ENCODE data around the gene BLACAT1. TPM values are rescaled to one million over a fixed set of nuclear protein-coding genes. Genes with fewer than 3 reads are reported as not detected.
"Not testable (repeated sequence)": the region's sequence is repeated elsewhere in the genome, so short reads cannot be mapped to it uniquely, and the experiment has no call there.

The BLACAT1 gene
- total RNA-seq, 1 experiment from 2014 or later, result not detected

- peak; percentile 84 for DNase-seq
Observed at GRCh38 chr1:205488074-205488723, 32.4 kb upstream of the BLACAT1 start.

DNA sequence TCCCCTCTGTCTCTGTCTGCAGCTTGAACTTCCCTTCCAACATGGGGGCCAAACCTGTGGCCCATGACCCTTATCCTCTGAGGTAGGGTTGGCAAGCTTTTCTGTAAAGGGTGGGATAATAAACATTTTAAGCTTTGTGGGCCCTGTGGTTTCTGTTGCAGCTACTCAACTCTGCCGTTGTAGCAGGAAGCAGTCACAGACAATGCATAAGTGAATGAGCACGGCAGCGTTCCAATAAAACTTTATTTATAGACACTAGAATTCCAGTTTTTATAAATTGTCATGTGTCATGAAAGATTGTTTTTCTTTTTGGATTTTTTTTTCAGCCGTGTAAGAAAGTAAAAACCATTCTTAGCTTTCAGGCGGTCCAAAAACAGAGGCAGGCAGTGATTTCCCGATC, 30.4 kb upstream of the BLACAT1 start:
- Histone ChIP-seq H3K9me2 (replicated peaks; ENCODE audit: insufficient read depth, low read length) (no peaks in the 10 kb centered on the region), H3K4me2 (ENCODE audit: low read depth, low read length, poor library complexity, severe bottlenecking) (no peak overlapping the region), H3K27ac (ENCODE audit: low read length) (no peak overlapping the region), H3K4me3 (ENCODE audit: low read length) (no peak overlapping the region), H3K36me3 (ENCODE audit: insufficient read depth, low read length) (no peaks in the 10 kb centered on the region), H2AFZ (ENCODE audit: low read length) (no peak overlapping the region), H3K27me3 (ENCODE audit: low read length) (no peaks in the 10 kb centered on the region), H3K9me3 (ENCODE audit: low read length) (no peaks in the 10 kb centered on the region), H3K4me1 (ENCODE audit: low read length) (no peaks in the 10 kb centered on the region), H3K79me2 (ENCODE audit: low read length) (no peaks in the 10 kb centered on the region), H4K20me1 (ENCODE audit: insufficient read depth, low read depth, low read length) (no peaks in the 10 kb centered on the region; the same call in 1 of the 2 replicates), H3K9ac (ENCODE audit: low read length) (no peak overlapping the region)
- DNase-seq, result no peak

More at GRCh38 chr1:205488074-205488723, 32.4 kb upstream of the BLACAT1 start:
- H3K27ac ChIP-seq (ENCODE audit: low read length), result no peak overlapping the region
- H3K9me3 ChIP-seq (ENCODE audit: low read length), result no peaks in the 10 kb centered on the region
- no peaks in the 10 kb centered on the region for H3K79me2 ChIP-seq (ENCODE audit: low read length)
- no peaks in the 10 kb centered on the region for H3K4me1 ChIP-seq (ENCODE audit: low read length)
- no peaks in the 10 kb centered on the region for H3K9me2 ChIP-seq (replicated peaks; ENCODE audit: insufficient read depth, low read length)
- no peaks in the 10 kb centered on the region; the same call in 1 of the 2 replicates for H4K20me1 ChIP-seq (ENCODE audit: insufficient read depth, low read depth, low read length)
- no peak overlapping the region for H3K4me2 ChIP-seq (ENCODE audit: low read depth, low read length, poor library complexity, severe bottlenecking)
- H3K9ac ChIP-seq (ENCODE audit: low read length), result no peak overlapping the region
- H2AFZ ChIP-seq (ENCODE audit: low read length), result no peak overlapping the region
- H3K36me3 ChIP-seq (ENCODE audit: insufficient read depth, low read length), result no peaks in the 10 kb centered on the region
- H3K27me3 ChIP-seq (ENCODE audit: low read length), result no peaks in the 10 kb centered on the region
- H3K4me3 ChIP-seq (ENCODE audit: low read length), result no peak overlapping the region

DNA sequence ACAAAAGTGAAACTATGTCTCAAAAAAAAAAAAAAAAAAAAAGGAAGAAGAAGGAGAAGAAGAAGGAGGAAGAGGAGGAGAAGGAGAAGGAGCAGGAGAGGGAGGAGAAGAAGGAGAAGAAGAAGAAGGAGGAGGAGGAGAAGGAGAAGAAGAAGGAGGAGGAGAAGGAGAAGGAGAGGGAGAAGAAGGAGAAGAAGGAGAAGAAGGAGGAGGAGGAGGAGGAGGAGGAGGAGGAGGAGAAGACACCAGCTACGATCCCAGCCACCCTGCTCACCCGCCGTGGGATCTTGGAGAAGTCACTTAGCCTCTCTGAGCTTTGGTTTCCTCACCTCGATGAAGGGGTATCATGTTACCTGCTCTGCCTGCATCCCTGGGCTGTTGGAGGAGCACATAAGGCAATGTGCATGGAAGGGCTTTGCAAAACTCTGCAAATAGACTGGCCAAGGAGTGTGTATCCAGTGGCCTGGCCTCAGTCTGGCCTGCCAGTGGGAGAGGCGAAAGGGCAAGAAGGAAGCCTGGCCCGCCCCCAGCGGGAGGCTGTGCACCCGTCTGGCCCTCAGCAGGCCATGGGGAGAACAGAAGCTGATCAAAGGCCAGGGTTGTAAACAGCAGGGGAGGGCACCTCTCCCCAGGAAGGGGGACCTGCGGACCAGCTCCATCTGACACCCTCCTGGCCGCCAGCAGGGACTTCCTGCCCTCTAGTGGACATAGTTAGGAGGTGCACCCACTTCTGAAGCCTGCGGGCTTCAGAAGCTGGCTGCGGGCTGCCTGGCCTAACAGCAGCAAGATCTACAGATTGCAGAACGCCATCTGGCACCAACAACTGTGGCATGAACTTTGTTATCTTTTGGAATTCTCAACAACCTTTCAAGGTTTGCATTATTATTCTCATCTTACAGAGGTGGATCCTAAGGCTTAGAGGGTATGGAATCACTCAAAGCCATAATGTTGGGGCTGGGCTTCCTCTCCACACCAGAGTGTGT, 29.4 kb upstream of the BLACAT1 start:
- Histone ChIP-seq H3K27ac (ENCODE audit: low read length) (no peak overlapping the region), H3K9me3 (ENCODE audit: low read length) (no peaks in the 10 kb centered on the region), H3K36me3 (ENCODE audit: insufficient read depth, low read length) (no peaks in the 10 kb centered on the region), H3K79me2 (ENCODE audit: low read length) (no peaks in the 10 kb centered on the region), H3K9ac (ENCODE audit: low read length) (no peak overlapping the region), H3K27me3 (ENCODE audit: low read length) (no peaks in the 10 kb centered on the region), H2AFZ (ENCODE audit: low read length) (no peak overlapping the region), H3K4me1 (ENCODE audit: low read length) (no peaks in the 10 kb centered on the region), H3K4me2 (ENCODE audit: low read depth, low read length, poor library complexity, severe bottlenecking) (no peak overlapping the region), H3K4me3 (ENCODE audit: low read length) (no peak overlapping the region), H3K9me2 (replicated peaks; ENCODE audit: insufficient read depth, low read length) (no peaks in the 10 kb centered on the region), H4K20me1 (ENCODE audit: insufficient read depth, low read depth, low read length) (no peaks in the 10 kb centered on the region; the same call in 1 of the 2 replicates)
- DNase-seq, result peak; percentile 89

DNA sequence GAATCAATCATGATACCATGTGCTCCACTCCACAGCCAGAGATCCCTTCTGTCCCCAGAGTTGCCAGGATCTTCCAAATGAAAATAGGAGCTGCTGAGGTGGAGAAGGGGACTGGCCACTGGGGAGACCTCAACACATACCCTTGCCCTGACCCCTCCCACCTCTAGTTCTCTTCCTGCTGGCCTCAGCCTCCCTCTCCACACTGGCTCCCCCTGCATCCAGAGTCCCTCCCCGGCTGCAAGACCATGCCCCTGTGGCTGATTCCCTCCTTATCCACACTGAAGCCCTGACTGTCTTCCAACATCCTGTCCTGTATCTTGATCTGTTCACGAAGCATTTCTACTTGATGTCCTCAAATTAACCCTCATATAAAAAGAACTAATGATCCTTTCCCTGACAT, 27.5 kb upstream of the BLACAT1 start:
- no peak overlapping the region for H3K9ac ChIP-seq (ENCODE audit: low read length)
- no peaks in the 10 kb centered on the region for H3K36me3 ChIP-seq (ENCODE audit: insufficient read depth, low read length)

DNA sequence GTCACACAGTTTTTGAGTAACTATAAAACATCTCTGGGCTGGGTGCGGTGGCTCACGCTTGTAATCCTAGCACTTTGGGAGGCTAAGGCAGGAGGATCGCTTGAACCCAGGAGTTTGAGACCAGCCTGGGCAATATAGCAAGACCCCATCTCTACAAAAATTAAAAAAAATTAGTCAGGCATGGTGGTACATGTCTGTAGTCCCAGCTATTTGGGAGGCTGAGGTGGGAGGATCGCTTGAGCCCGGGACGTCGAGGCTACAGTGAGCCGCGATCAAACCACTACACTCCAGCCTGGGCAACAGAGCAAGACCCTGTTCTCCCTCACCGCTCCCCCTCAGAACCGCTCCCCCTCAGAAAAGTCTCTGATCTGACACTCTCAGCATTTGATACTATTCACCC, 26.7 kb upstream of the BLACAT1 start:
- H3K27me3 ChIP-seq (ENCODE audit: low read length); DNase-seq; H3K4me2 ChIP-seq (ENCODE audit: low read depth, low read length, poor library complexity, severe bottlenecking); H3K9me3 ChIP-seq (ENCODE audit: low read length); H2AFZ ChIP-seq (ENCODE audit: low read length); H4K20me1 ChIP-seq (ENCODE audit: insufficient read depth, low read depth, low read length); H3K9me2 ChIP-seq (replicated peaks; ENCODE audit: insufficient read depth, low read length); H3K36me3 ChIP-seq (ENCODE audit: insufficient read depth, low read length); H3K4me3 ChIP-seq (ENCODE audit: low read length); H3K9ac ChIP-seq (ENCODE audit: low read length); H3K27ac ChIP-seq (ENCODE audit: low read length); H3K79me2 ChIP-seq (ENCODE audit: low read length); H3K4me1 ChIP-seq (ENCODE audit: low read length): not testable (repeated sequence)

More for the DNA sequence above, 27.5 kb upstream of the BLACAT1 start:
- Histone ChIP-seq H3K4me2 (ENCODE audit: low read depth, low read length, poor library complexity, severe bottlenecking) (no peak overlapping the region), H2AFZ (ENCODE audit: low read length) (no peak overlapping the region), H3K4me1 (ENCODE audit: low read length) (no peaks in the 10 kb centered on the region), H3K9me3 (ENCODE audit: low read length) (no peaks in the 10 kb centered on the region), H3K9me2 (replicated peaks; ENCODE audit: insufficient read depth, low read length) (no peaks in the 10 kb centered on the region), H3K27ac (ENCODE audit: low read length) (no peak overlapping the region), H3K4me3 (ENCODE audit: low read length) (no peak overlapping the region), H3K79me2 (ENCODE audit: low read length) (no peaks in the 10 kb centered on the region), H3K27me3 (ENCODE audit: low read length) (no peaks in the 10 kb centered on the region), H4K20me1 (ENCODE audit: insufficient read depth, low read depth, low read length) (no peaks in the 10 kb centered on the region; the same call in 1 of the 2 replicates)
- DNase-seq, result no peak

DNA sequence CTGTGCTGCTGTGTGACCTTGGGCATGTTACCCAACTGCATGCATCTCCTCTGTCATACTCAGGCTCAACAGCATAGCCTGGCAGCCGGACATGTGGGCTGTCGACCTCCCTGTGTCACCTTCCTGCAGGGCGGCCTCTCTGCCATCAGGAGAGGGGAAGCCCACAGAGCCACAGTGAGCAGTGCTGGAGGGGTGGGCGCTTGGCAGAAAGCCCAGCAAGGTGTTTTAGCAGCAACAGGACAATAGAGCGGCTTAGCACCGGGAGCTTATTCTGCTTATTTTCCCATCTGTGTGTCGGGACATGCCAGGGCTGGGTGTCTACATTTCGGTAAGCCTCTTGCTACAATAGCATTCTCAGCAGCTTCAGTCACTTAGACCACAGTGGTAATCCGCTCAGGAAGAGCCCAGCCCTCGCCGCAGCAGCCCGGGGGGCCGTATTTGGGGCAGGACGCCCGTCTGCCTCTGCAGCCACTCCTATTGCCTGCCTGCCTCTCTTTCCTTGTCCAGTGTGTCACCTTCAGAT, 25.8 kb upstream of the BLACAT1 start:
- H3K79me2 ChIP-seq (ENCODE audit: low read length), result no peaks in the 10 kb centered on the region
- no peak for DNase-seq
- no peak overlapping the region for H3K4me3 ChIP-seq (ENCODE audit: low read length)
- H3K9me3 ChIP-seq (ENCODE audit: low read length), result no peaks in the 10 kb centered on the region
- H3K27ac ChIP-seq (ENCODE audit: low read length), result no peak overlapping the region
- H3K9me2 ChIP-seq (replicated peaks; ENCODE audit: insufficient read depth, low read length), result no peaks in the 10 kb centered on the region
- no peak overlapping the region for H3K9ac ChIP-seq (ENCODE audit: low read length)
- no peaks in the 10 kb centered on the region for H4K20me1 ChIP-seq (ENCODE audit: insufficient read depth, low read depth, low read length)
- H3K4me2 ChIP-seq (ENCODE audit: low read depth, low read length, poor library complexity, severe bottlenecking), result no peak overlapping the region
- H3K36me3 ChIP-seq (ENCODE audit: insufficient read depth, low read length), result no peaks in the 10 kb centered on the region
- H3K4me1 ChIP-seq (ENCODE audit: low read length), result no peaks in the 10 kb centered on the region
- H3K27me3 ChIP-seq (ENCODE audit: low read length), result no peaks in the 10 kb centered on the region
- no peak overlapping the region for H2AFZ ChIP-seq (ENCODE audit: low read length)

GRCh38 chr1:205481218-205481617, 25.4 kb upstream of the BLACAT1 start:
- Histone ChIP-seq H3K27ac (ENCODE audit: low read length) (no peak overlapping the region), H3K4me1 (ENCODE audit: low read length) (no peaks in the 10 kb centered on the region), H4K20me1 (ENCODE audit: insufficient read depth, low read depth, low read length) (no peaks in the 10 kb centered on the region), H3K79me2 (ENCODE audit: low read length) (no peaks in the 10 kb centered on the region), H3K4me2 (ENCODE audit: low read depth, low read length, poor library complexity, severe bottlenecking) (no peak overlapping the region), H3K9me3 (ENCODE audit: low read length) (no peaks in the 10 kb centered on the region; the same call in 1 of the 2 replicates), H3K9me2 (replicated peaks; ENCODE audit: insufficient read depth, low read length) (no peaks in the 10 kb centered on the region), H2AFZ (ENCODE audit: low read length) (no peak overlapping the region), H3K27me3 (ENCODE audit: low read length) (no peaks in the 10 kb centered on the region), H3K36me3 (ENCODE audit: insufficient read depth, low read length) (no peaks in the 10 kb centered on the region), H3K4me3 (ENCODE audit: low read length) (no peak overlapping the region), H3K9ac (ENCODE audit: low read length) (no peak overlapping the region)
- DNase-seq, result no peak

DNA sequence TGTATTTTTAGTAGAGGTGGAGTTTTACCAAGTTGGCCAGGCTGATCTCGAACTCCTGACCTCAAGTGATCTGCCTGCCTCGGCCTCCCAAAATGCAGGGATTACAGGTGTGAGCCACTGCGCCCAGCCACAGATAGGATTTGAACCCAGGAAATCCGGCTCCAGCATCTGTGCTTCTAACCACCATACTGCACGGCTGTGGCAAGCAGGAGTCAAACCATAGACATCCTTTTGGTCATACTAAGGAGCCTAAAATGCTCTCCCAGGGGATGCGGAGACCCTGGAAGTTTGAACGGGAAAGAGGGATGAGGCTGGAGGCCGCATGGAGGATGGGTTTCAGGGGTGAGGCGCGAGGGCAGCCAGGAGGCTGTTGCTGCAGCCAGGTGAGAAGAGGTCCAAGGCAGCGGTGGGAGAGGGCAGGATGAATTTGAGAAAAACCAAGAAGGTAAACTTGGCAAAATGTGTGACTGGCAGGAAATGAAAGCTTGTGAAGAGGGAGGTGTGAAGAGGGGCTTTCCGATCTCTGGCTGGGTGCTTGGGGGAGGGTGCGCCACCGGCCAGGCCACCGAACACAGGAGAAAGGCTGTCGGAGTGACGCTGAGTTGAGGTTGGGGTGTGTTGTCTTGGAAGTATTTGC, 24.6 kb upstream of the BLACAT1 start:
- H3K4me3 ChIP-seq (ENCODE audit: low read length), result no peak overlapping the region
- no peaks in the 10 kb centered on the region for H3K36me3 ChIP-seq (ENCODE audit: insufficient read depth, low read length)
- H3K4me2 ChIP-seq (ENCODE audit: low read depth, low read length, poor library complexity, severe bottlenecking), result no peak overlapping the region
- H3K27ac ChIP-seq (ENCODE audit: low read length), result no peak overlapping the region
- H4K20me1 ChIP-seq (ENCODE audit: insufficient read depth, low read depth, low read length), result no peaks in the 10 kb centered on the region
- no peak overlapping the region for H2AFZ ChIP-seq (ENCODE audit: low read length)
- H3K79me2 ChIP-seq (ENCODE audit: low read length), result no peaks in the 10 kb centered on the region
- H3K9ac ChIP-seq (ENCODE audit: low read length), result no peak overlapping the region
- H3K4me1 ChIP-seq (ENCODE audit: low read length), result no peaks in the 10 kb centered on the region
- DNase-seq, result no peak
- peaks cover 7% of the 10 kb centered on the region for H3K9me3 ChIP-seq (ENCODE audit: low read length)
- no peaks in the 10 kb centered on the region for H3K9me2 ChIP-seq (replicated peaks; ENCODE audit: insufficient read depth, low read length)
- no peaks in the 10 kb centered on the region; the same call in 1 of the 2 replicates for H3K27me3 ChIP-seq (ENCODE audit: low read length)
